Measurements from ENCODE around the gene ERN2.

Gene ERN2

DNA sequence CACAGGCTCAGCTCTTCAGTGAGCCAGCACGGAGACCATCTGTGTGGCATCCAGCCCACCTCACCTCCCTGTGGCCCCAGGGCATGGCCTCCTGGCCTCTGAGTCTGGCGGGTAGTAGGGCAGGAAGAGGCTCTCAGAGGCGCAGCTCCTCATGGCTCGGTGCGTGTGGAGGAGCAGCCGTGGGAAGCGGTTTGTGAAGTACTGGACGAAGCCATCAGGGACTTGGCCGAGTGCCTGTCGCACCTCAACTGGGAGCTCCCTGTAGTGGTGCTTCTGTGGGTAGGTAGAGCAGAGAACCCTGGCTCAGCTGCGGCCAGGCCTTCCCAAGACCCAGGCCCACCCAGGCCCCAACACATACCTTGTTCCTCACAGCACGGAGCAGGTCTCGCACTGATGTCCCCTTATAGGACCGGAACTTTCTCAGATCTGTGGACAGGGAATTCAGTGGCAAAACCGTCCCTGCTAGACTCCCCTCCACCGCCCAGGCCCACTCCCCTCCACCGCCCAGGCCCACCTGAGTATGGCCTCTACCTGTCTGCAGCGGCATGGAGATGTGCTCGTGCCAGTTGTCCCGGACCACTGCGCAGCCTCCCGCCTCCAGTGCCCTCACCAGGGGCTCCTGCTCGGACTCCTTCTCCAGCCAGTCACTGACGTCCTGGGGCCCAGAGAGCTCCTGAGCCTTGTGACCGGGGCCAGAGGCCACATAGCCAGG lies 22.1 kb downstream of the ERN2 start:
- DNase-seq (ENCODE audit: extremely low read depth, insufficient read length): no peak
- Histone ChIP-seq H3K27me3 (replicated peaks; ENCODE audit: control insufficient read depth, insufficient read depth, low read length) (no peaks in the 10 kb centered on the region), H3K36me3 (ENCODE audit: control insufficient read depth, insufficient read depth, low read length) (peaks cover 27% of the 10 kb centered on the region), H3K4me3 (replicated peaks; ENCODE audit: low read depth, low read length) (no peak overlapping the region)
- TF ChIP-seq, protein P1, sequence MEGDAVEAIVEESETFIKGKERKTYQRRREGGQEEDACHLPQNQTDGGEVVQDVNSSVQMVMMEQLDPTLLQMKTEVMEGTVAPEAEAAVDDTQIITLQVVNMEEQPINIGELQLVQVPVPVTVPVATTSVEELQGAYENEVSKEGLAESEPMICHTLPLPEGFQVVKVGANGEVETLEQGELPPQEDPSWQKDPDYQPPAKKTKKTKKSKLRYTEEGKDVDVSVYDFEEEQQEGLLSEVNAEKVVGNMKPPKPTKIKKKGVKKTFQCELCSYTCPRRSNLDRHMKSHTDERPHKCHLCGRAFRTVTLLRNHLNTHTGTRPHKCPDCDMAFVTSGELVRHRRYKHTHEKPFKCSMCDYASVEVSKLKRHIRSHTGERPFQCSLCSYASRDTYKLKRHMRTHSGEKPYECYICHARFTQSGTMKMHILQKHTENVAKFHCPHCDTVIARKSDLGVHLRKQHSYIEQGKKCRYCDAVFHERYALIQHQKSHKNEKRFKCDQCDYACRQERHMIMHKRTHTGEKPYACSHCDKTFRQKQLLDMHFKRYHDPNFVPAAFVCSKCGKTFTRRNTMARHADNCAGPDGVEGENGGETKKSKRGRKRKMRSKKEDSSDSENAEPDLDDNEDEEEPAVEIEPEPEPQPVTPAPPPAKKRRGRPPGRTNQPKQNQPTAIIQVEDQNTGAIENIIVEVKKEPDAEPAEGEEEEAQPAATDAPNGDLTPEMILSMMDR (IDR thresholded peaks at IDR 0.05; ENCODE audit: insufficient read depth, low read length, poor library complexity, severe bottlenecking): no peak

GRCh38 chr16:23689442-23690187 lies 23.4 kb downstream of the ERN2 start:
- TF ChIP-seq, protein P1 (IDR thresholded peaks at IDR 0.05; ENCODE audit: insufficient read depth, low read length, poor library complexity, severe bottlenecking): no peak
- Histone ChIP-seq H3K36me3 (ENCODE audit: control insufficient read depth, insufficient read depth, low read length) (peaks cover 29% of the 10 kb centered on the region), H3K4me3 (replicated peaks; ENCODE audit: low read depth, low read length) (no peak overlapping the region), H3K27me3 (replicated peaks; ENCODE audit: control insufficient read depth, insufficient read depth, low read length) (no peaks in the 10 kb centered on the region)
- DNase-seq (ENCODE audit: extremely low read depth, insufficient read length): no peak

DNA sequence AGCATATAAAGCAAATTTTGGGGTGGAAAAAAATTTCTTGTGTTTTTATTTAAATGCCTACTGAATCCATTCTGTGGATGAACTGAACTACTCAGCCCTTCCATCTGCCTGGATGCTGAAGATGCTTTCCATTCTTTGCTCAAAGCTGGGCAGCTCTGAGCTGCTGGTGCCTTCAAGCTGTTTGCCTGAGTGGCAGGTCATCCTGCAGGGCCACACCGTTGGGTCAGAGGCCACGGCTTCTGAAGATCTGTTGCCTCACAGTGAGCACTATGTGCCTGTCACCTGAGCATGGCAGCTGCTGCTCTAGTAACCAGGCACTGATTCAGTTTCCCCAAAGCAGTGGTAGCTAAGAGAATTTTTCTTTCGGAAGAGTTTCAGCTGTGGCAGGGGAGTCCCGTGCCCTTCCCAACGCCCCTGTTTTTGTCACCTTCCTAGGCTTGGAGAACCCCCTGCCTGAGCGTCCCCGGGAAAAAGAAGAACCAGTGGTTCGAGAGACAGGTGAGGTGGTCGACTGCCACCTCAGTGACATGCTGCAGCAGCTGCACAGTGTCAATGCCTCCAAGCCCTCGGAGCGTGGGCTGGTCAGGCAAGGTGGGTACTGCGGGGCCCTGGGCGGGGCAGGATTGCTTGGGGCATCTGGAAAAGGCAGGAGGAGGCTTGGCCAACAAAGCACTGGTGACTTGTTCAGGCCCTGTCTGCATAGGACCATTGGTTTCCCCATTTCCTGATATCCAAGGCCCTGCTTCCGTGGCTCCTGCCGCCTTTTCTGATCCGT lies 25.8 kb downstream of the ERN2 start:
- TF ChIP-seq, protein P1 (IDR thresholded peaks at IDR 0.05; ENCODE audit: insufficient read depth, low read length, poor library complexity, severe bottlenecking): no peak
- Histone ChIP-seq H3K27me3 (replicated peaks; ENCODE audit: control insufficient read depth, insufficient read depth, low read length) (no peaks in the 10 kb centered on the region), H3K4me3 (replicated peaks; ENCODE audit: low read depth, low read length) (no peak overlapping the region), H3K36me3 (ENCODE audit: control insufficient read depth, insufficient read depth, low read length) (peaks cover 41% of the 10 kb centered on the region)
- DNase-seq (ENCODE audit: extremely low read depth, insufficient read length): no peak

DNA sequence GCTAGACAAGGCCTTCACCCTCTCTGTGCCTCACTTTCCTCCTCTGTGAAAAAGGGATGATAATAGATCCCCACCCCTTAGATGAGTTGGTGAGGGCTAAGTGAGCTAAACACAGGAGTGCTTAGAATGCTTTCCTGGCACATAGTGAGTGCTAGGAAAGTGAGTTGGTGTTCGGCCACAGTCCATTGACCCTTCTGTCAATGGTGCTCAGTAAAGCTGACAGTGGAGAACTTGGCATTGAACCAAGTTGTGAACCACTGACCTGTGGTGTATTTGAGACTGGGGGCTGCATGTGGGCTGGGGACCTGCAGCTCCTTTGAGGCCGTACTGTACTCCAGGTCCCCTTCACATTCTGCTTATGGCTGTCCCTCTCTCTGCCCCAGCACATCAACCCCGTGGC lies 29.5 kb downstream of the ERN2 start:
- TF ChIP-seq, protein P1 (IDR thresholded peaks at IDR 0.05; ENCODE audit: insufficient read depth, low read length, poor library complexity, severe bottlenecking): no peak
- Histone ChIP-seq H3K27me3 (replicated peaks; ENCODE audit: control insufficient read depth, insufficient read depth, low read length) (no peaks in the 10 kb centered on the region), H3K36me3 (ENCODE audit: control insufficient read depth, insufficient read depth, low read length) (peaks cover 33% of the 10 kb centered on the region), H3K4me3 (replicated peaks; ENCODE audit: low read depth, low read length) (no peak overlapping the region)
- DNase-seq (ENCODE audit: extremely low read depth, insufficient read length): no peak

- H3K36me3 ChIP-seq (ENCODE audit: control insufficient read depth, insufficient read depth, low read length): peaks cover 25% of the 10 kb centered on the region
- DNase-seq (ENCODE audit: extremely low read depth, insufficient read length): no peak
Observed at GRCh38 chr16:23682181-23682580, 30.8 kb downstream of the ERN2 start.

More at GRCh38 chr16:23682181-23682580, 30.8 kb downstream of the ERN2 start:
- no peaks in the 10 kb centered on the region for H3K27me3 ChIP-seq (replicated peaks; ENCODE audit: control insufficient read depth, insufficient read depth, low read length)
- H3K4me3 ChIP-seq (replicated peaks; ENCODE audit: low read depth, low read length): no peak overlapping the region
- TF ChIP-seq, protein P1 (IDR thresholded peaks at IDR 0.05; ENCODE audit: insufficient read depth, low read length, poor library complexity, severe bottlenecking): no peak
